HG03060 (cell line): ENCODE results near the gene RIT1.
"Not testable (repeated sequence)": the region's sequence is repeated elsewhere in the genome, so short reads cannot be mapped to it uniquely, and the experiment has no call there.

Source experiments
- ATAC-seq: cut with Tn5 transposase; IDR thresholded peaks from one replicate; pipeline ENCODE4 v1.9.1; 2021; ENCODE audit warnings: low read depth, moderate number of reproducible peaks; ENCODE audit not compliant: unreplicated experiment

Gene RIT1

DNA sequence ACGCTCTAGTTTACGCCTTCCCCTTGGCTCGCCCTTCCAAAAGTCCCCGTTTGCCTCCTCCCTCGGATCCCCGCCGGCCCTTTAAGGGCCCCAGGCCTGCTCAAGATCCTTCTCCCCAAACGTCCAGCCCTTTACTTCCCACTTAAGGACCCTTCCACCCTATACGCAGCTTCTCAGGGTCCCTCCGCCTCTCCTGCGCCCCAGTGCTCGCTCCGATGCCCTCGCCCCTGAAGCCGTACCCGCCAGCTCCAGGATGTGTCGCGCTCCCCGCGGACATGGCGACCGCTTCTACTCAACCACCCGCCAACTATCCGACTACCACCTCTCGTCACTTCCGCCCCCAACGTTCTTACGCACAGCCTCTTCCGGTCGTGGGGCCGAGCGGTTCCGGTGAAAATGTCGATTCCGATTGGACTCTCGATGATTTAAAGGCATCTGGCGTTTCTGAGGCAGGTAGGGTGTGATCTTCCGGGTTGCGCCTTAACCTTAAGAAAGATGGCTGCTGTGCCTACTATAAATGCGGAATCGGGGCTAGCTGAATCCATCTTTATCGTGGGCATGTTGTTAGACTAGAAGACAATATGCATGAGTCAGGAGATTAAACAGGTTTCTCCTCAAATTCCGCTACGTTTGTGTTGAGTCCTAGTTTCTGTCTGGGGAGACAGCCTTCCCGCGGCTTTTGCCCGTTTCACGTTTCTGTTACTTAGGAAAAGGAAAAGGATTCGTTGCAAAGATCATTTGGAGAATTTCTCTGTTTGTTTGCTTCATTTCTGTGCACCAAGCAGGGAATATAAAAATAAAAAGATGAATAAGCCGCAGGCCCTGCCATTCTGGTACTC, 23.2 kb upstream of the RIT1 start, which contains the start of gene KHDC4:
Gene KHDC4, minus strand, starts transcription at position 317 of the 839 bp plus-strand sequence. Its CDS starts 40 bp downstream, at position 277.
- ATAC-seq: peak; percentile 72

DNA sequence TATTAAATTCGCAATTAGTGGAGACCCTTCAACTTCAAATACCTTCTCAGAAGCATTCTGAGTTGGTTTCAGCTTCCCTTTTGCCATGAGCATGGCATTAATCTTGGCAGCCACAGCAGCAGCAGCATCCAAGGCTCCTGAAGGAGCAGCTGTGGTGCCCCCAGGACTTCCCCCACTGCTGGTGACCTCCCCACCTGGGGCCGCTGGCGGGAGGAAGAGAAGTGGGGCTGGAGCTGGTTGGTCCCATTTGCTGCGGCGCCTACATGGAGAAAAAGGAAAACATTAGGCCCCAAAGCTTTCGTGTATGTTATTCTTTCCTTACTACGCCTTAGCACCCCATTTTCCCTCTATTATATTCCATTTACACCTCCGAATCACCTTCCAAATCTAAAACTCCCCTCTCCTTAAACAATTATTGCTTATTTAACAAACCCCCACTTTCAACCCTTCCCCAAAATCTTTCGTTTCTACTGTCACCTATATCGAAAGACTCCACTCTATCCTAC, 22.5 kb upstream of the RIT1 start:
- ATAC-seq: no peak

DNA sequence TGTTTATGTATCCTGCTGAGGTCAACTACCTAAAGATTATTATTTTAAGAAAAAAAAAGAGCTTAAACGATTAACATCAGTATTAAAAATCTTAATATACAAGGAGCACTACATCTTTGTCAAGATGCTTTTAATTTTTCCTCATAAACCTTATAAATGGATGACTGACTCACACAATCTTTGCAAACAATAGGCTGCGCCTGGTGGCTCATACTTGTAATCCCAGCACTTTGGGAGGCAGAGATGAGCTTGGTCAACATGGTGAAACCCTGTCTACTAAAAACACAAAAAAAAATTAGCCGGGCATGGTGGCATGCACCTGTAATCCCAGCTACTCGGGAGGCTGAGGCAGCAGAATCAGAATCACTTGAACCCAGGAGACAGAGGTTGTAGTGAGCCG, 21.3 kb upstream of the RIT1 start:
- ATAC-seq: no peak

DNA sequence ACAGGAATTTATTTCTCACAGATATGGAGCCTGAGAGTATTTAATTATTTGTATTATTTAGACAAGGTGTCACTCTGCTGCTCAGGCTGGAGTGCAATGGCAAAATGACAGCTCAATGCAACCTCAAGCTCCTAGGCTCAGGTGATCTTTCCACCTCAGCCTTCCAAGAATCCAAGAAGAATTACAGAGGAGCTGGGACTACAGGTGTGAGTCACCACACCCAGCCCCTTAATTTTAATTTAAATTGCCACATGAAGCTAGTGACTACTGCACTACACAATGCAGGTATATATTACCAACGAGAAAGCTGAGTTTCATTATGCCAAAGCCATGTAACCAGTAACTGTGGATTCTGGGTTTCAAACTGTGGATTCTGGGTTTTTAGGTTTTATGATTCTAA, 20.9 kb upstream of the RIT1 start:
- ATAC-seq: no peak

DNA sequence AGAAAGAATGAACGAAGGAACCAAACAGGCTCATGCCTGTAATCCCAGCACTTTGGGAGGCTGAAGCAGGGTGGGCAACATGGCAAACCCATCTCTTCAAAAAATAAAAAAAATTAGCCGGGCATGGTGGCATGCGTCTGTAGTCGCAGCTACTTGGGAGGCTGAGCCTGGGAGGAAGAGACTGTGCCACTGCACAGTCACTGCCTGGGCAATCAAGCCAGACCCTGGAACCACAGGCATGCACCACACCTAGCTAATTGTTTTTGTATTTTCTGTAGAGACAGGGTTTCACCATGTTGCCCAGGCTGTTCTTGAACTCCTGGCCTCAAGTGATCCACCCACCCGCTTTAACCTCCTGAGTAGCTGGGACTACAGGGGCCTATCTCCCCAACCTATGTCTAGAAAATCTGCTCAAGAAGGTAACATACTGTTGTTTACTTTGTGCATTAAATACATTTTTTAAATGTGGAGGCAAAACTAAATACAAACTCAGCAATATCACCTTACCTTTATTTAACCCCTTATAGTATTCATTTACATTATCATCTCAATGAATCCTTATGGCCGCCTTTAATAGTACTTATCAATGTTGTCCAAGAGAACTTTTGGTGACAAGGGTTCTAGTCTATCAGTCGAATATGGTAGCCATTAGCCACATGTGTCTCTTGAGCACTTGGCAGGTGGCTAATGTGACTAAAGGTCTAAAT, 20.3 kb upstream of the RIT1 start:
- ATAC-seq: no peak

DNA sequence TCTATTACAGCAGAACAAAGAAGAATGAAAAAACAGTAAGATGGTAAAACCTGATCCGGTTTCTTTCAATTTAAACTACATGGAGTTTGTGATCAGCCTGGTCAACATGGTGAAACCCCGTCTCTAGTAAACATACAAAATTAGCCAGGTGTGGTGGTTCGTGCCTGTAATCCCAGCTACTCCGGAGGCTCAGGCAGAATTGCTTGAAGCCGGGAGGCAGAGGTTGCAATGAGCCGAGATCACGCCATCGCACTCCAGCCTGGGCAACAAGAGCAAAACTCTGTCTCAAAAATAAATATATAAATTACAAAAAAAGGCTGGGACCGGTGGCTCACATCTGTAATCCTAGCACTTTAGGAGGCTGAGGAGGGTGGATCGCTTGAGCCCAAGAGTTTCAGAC, 19.6 kb upstream of the RIT1 start:
- ATAC-seq: not testable (repeated sequence)

DNA sequence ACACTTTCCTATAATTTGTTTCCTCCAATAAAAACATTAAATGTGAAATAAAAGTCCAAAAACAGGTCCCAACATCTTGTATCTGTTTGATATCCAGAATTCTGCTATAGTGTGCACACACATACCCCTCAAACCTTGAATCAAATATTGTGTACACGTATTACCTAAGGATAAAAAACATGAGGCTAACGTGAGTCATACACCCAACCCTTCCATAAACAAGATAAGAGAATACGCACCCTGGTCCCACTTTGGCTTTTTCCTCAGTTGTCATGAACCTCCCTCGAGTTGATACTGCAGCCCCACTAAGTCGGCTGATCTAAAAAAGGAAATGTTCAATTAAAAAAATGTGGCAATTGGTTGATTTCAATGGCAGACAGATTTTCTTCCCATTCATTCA, 17.9 kb upstream of the RIT1 start:
- ATAC-seq: no peak

DNA sequence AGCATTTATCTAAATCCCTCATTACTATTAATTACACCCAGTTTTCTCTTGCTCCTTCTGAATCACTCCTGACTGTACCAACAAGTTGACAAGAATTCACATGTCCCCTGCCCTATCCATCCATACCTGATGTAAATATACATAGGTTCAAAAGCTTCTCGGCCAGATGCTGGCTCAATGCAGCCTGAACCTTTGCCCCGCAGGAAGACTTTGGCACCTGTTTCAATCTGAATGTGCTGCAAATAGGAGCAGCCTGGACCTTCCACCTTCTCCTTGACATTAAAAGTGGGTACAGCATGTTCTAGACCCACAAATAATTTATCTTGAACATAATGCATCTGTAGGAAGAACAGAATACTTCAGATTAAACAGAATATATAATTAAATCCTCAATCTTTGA, 14.4 kb upstream of the RIT1 start:
- no peak for ATAC-seq

DNA sequence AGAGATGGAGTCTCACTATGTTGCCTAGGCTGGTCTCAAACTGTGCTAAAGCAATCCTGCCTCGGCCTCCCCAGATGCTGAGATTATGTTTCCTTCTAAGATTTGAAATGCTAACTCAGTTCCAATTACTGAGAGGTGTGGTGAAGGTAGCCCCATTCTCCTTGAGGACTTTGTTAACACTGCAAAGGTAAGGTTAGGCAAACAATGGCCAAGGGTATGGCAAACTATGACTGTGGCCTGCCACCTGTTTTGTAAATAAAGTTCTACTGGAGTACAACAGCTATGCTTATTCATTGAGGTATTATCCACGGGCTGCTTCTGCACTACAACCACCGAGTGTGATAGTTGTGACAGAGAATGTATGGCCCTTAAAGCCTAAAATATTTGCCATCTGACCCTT, 9.6 kb upstream of the RIT1 start:
- no peak for ATAC-seq

DNA sequence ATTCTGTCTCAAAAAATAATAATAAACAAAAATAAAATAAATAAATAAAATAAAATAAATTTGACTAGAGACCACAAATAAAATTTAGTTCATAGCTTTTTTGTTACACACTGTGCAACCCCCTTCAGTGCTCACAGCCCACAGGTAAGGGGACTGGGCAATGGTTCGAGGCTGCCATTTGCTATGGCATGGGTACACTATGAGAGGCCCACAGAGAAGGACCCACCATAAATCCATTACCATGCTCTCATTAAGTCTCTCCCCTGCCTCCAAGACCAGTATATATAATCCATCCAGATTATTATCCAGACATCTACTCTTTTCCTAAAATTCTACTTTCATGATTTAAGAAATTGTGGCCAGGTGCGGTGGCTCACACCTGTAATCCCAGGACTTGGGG, 8.7 kb upstream of the RIT1 start:
- ATAC-seq: no peak

DNA sequence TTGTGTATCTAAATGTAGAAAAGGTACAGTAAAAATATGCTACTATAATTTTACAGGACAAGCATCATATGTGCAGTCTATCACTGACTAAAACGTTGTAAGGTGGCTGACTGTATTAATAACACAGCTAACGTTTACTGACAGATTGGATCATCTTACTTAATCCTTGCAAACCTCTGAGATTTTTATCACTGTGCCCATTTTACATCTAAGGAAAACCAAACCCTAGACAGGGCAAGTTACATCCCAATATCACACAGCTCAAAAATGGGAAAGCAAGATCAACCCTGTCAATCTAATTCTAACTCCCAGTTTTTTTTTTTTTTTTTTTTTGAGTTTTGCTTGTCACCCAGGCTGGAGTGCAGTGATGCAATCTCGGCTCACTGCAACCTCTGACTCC, 7.5 kb upstream of the RIT1 start:
- no peak for ATAC-seq

DNA sequence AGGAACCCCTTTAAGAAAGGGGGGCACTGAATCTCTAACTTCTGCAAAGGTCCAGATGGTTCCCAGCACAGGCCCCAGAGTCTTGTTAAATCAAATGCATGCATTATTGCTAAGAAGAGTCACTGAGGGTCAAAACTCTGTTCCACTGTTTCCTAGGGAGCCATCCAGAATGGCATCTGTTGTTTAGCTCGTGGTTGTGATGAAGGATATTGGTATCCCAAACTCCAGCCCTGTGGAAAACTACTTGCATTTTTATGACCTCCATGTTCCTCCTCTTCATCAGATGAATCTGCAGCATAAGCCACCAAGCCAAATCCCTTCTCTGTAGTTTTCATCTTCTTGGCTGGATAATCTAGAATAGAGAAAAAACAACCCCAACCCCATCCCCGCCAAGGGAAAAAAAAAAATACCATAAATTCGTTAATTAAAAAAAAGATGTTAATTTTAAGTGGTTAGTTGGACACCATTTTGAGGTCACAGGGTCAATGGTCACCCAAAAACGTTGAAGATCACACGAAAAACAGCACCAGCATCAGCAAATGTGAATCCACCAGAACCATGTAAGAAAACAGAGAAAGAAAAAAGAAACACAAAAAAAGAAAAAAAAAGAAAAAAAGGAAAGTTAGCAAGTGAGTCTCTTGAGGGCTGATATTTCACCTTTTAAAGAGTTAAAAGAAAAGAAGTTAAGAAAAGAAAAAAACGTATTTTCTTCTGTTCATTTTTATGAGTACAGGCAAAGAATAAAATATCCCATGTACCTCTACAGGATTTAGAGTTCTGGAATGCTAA, 3.0 kb upstream of the RIT1 start:
- ATAC-seq: no peak

DNA sequence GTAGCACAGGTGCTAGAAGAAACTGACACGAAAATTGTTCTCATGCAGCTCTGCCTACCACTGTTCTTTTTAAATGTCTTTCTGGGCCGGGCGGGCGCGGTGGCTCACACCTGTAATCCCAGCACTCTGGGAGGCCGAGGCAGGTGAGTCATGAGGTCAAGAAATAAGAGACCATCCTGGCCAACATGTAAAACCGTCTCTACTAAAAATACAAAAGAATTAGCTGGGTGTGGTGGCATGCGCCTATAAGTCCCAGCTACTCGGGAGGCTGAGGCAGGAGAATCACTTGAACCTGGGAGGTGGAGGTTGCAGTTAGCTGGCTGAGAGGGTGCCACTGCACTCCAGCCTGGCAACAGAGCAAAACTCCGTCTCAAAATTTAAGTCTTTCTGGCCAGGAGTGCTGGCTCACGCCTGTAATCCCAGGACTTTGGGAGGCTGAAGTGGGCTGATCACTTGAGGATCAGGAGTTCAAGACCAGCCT, 947 bp upstream of the RIT1 start:
- ATAC-seq: no peak

DNA sequence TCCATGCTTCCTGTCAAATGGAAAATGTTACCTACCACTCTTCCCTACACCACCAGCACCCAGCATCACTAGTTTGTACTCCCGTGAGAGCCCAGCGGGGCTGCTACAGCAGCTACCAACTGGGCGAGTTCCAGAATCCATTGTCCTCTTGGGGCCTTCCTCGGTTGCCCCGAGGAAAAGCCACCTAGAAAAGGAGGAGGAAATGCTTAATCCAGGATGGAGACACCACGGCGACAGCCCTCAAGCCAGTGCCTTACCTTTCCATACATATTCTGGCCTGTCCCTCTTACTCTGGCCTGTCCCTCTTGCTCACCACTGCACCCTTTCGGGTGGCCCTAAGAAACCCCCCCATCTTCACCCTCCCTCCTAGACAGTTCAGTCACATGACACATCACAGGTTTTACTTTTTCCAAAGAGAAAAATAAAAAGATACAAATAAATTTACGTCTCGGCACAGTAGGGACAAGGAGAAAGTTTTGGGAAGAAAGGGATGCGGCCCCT, 478 bp downstream of the RIT1 start:
- no peak for ATAC-seq

DNA sequence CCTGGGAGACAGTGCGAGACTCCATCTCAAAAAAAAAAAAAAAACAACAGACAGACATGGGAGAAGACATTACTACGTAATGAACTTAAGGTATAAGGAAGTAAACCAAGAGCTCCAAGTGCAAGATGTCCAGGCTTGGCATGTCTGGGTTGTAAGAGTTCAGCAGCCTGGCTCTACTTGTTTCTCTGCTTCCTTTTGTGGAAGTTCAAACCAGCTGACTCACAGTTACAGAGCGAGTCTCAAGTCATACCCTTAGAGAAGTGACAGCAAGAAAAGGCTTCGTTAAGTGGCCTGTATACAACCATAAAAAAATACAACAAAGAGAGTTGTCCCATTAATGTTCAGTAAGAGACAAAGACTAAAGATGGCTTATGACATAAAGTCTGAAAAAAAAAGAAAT, 1.3 kb downstream of the RIT1 start:
- no peak for ATAC-seq

DNA sequence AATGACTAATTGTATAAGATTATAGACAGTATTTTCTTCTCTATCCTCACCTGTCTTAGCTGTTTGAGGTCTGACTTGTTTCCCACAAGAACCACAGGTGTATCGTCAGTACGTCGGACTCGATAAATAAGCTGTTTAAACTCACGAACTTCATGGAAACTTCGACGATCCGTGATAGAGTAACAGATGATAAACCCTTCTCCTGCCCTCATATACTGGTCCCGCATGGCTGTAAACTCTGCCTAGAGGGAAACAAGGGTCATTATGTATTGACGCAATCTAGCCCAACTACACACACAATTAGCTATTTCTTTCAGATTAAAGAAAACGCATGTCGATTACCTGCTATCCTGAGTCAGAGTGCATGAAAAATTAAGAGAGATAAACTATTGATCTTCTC, 6.9 kb downstream of the RIT1 start:
- ATAC-seq: no peak

DNA sequence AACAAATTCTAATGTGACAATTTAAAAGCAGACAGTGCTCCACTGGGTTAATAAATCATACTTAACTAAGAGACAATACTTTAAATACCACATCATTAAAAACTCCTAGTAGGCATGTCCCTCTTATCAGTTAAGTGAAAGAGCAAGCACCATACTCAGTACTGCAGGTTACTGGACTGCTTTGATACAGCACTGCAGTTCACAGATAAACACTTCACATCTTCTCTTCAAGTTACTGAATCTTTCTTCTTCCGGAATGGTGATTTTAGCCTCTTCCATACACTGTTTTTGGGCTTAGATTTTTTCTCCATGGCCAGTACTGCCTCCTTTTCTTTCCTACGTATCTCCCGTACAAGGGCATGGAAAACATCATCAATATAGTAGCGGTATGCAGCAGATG, 11.0 kb downstream of the RIT1 start:
- ATAC-seq: no peak

DNA sequence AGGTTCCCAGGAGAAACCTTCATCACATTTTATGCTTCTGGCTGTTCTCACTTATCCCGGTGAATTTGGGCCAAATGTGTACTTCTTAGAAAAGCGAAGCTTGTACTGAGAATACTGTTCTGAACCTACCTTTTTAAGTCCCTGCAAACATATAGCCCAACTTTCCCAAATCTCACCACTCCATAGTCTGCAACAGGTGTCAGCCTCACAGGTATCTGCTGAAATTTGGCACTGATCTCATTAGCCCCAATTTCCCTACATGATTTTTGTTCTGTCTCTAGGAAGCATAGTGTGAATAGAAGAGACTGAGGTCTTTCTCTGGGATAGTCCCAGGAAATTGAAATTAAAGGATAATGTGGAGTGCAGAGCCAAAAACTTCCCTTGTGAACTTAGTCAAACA, 11.5 kb downstream of the RIT1 start:
- no peak for ATAC-seq

DNA sequence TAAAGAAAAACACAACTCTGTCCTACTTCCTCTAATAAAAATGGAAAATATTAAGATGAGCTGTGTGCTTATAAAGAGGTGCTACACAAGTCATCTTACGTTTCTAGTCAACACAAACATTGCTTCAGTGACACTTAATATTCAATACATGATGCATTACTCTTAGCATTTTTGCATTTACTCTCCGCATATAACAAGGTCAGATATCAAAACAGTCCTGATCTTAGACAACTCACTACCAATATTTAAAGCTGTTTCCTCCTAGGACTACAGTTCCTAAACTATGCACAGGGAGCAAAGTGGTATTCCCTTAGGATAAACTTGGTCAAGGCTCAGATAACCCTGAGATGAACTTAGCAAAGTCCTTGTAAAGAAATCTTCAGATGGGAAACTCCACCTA, 12.3 kb downstream of the RIT1 start:
- ATAC-seq: no peak

DNA sequence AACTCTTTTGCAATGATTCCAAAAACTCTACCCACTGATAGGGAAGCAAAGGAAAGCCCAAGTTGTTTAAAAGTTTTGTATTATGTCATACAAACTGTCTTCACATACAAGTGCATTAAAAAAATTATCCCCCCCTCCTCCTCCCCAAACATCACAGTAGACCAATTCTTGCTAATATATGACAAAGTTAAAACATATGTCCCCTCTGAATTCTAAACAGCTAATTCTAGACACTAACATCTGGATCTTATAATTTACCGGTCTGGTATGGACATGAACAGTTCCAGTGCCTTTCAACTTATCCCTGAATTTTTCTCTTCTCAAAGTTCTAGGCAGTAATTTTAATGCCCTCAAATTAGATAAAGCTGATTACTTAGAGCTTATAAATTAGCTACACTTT, 13.4 kb downstream of the RIT1 start:
- ATAC-seq: no peak

DNA sequence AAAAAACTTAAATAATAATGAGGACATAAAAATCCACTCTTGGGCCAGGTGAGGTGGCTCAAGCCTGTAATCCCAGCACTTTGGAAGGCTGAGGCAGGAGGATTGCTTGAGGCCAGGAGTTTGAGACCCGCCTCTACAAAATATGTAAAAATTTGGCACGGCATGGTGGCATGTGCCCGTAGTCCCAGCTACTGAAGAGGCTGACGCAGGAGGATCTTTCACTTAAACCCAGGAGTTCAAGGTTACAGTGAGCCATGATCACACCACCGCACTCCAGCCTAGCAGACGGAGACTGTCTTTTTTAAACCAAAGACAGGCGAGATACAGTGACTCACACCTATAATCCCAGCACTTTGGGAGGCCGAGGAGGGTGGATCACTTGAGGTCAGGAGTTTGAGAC, 14.7 kb downstream of the RIT1 start:
- ATAC-seq: not testable (repeated sequence)
